Lower lobe of right lung (tissue), 2 donors: ENCODE measurements around the gene TMEM240. TPM values are rescaled to one million over a fixed set of nuclear protein-coding genes. Genes with fewer than 3 reads are reported as not detected.

Experiments used
- ATAC-seq, 2 donors: fragments of 200-7000 bp; cut with Tn5 transposase; one replicate each; pipeline ENCODE4 v1.9.1; 2020 to 2022; ENCODE audit warnings: mild to moderate bottlenecking in 2 of 2, moderate library complexity in 2 of 2
- DNase-seq: peaks from one replicate; pipeline ENCODE4 v3.0.0-alpha.2; 2020
- H3K27ac ChIP-seq: fragments of 200-600 bp; one replicate; pipeline ENCODE4 v1.8.0; 2022
- H3K27me3 ChIP-seq: fragments of 200-600 bp; one replicate; pipeline ENCODE4 v1.8.0; 2022; ENCODE audit warnings: low read depth
- H3K36me3 ChIP-seq: fragments of 200-600 bp; one replicate; pipeline ENCODE4 v1.8.0; 2022; ENCODE audit warnings: mild to moderate bottlenecking
- H3K4me1 ChIP-seq: fragments of 200-600 bp; one replicate; pipeline ENCODE4 v1.8.0; 2022
- H3K4me3 ChIP-seq: fragments of 200-600 bp; one replicate; pipeline ENCODE4 v1.8.0; 2022; ENCODE audit warnings: mild to moderate bottlenecking
- H3K9me3 ChIP-seq: fragments of 200-600 bp; one replicate; pipeline ENCODE4 v1.8.0; 2022
- intact Hi-C: fragments of 100-400 bp; cut with DNase I; formaldehyde crosslinking; loops from one replicate; pipeline ENCODE4 v1.11.0; 2022
- total RNA-seq: library from RNA; stranded (reverse); fragmentation: NEBNext Ultra II Directional; extraction: Animal tissue kit (Norgen Biotek cat#: 25700); gene quantifications from one replicate; pipeline ENCODE4 v1.2.1, GENCODE V29; 2021
- TF ChIP-seq, protein P1 (sequence below): fragments of 200-600 bp; IDR thresholded peaks from one replicate; pipeline ENCODE4 v1.8.0; 2022; ENCODE audit warnings: antibody characterized with exemption, mild to moderate bottlenecking
- donor health status: DM: no; HTN: yes; CAD: no; lungs with severe emphysema.

The TMEM240 gene
- total RNA-seq, 1 donor from 2014 or later, result 3.9 TPM

GRCh38 chr1:1537626-1538250 is 2.7 kb downstream of the TMEM240 start:
- TF ChIP-seq, protein P1, sequence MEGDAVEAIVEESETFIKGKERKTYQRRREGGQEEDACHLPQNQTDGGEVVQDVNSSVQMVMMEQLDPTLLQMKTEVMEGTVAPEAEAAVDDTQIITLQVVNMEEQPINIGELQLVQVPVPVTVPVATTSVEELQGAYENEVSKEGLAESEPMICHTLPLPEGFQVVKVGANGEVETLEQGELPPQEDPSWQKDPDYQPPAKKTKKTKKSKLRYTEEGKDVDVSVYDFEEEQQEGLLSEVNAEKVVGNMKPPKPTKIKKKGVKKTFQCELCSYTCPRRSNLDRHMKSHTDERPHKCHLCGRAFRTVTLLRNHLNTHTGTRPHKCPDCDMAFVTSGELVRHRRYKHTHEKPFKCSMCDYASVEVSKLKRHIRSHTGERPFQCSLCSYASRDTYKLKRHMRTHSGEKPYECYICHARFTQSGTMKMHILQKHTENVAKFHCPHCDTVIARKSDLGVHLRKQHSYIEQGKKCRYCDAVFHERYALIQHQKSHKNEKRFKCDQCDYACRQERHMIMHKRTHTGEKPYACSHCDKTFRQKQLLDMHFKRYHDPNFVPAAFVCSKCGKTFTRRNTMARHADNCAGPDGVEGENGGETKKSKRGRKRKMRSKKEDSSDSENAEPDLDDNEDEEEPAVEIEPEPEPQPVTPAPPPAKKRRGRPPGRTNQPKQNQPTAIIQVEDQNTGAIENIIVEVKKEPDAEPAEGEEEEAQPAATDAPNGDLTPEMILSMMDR, result no peak
- Histone ChIP-seq H3K4me3 (no peak overlapping the region), H3K27ac (no peak overlapping the region), H3K9me3 (no peaks in the 10 kb centered on the region), H3K36me3 (peaks cover 21% of the 10 kb centered on the region), H3K4me1 (peaks cover 21% of the 10 kb centered on the region), H3K27me3 (no peaks in the 10 kb centered on the region)
- DNase-seq (no peak), ATAC-seq (no peak)
- intact Hi-C loops, result no loop called here

DNA sequence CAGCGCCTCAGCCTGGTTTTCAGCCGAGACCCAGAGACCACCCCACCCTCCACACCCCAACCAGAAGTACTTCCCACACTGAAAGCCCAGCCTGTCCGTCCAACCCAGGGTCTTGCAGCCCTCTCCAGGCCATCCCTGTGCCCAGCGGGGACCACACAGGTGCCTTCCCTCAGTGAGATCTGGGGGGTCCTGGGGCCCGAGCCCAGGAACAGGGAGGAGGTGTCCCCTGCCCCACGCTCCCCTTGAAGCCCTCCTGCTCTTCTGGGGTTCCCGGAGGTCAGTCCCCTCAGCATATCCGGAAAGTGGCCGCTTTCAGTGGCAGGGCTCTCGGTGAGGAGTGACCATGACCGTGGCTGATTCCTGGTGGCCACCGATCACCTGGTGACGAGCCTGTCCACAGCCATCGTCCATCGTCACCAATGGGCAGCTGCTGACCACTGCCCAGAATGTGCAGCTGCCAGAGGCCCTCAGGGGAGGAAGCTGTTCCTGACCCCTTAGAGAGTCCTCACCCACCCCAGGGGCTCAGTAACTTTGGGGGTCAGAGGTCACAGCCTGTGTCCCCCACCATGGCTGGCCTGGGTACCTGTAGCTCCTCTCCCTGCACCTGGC is 3.4 kb downstream of the TMEM240 start:
- ATAC-seq (no peak), DNase-seq (no peak)
- H3K9me3 ChIP-seq, result peaks cover 5% of the 10 kb centered on the region
- TF ChIP-seq, protein P1, result no peak
- H3K27ac ChIP-seq, result no peak overlapping the region
- no peaks in the 10 kb centered on the region for H3K27me3 ChIP-seq
- peaks cover 14% of the 10 kb centered on the region for H3K36me3 ChIP-seq
- intact Hi-C loops, result no loop called here
- peaks cover 21% of the 10 kb centered on the region for H3K4me1 ChIP-seq
- H3K4me3 ChIP-seq, result no peak overlapping the region

DNA sequence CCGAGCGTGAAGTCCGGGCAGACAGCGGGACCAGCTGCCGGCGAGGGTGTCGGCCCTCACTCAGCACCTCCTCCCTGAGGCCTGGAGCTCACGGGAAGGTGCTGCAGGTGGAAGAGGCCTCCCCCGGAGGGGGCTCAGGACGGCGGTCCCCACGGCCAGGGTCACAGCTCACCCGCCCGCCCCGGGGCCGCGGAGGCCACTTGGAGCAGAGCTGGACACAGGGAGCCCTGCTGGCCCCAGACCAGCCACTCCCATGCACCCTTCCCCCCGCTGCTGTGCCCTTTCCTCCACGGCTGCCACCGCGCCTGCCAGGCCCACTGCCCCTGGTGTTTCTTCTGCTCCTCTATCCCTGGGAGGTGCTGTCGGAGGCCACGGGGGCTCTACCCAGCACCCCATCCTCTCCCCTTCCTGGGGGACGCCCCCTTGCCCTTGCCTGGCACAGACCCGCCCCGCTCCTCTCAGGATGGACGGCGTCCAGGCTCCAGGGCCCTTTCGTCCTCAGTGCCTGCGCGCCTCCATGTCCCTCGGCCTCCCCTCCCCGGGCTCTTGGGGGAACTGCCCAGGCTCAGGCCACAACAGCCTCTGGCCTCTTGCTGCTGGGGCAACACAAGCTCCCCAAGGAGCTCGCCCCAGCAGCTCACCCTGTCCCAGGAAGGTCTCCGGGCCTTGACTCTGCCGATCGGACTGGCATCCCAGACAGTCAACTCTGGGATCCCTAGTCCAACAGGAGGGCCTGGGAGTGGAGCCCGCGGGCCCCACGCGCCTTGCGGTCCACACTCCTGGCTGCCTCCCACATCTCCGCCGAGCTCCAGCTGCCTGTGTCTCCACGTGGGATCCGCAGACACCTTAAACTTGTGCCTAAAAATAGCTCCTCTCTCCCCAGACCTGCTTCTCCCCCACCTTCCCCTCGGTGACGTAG is 4.1 kb downstream of the TMEM240 start:
- TF ChIP-seq, protein P1, result no peak
- no peak overlapping the region for H3K4me3 ChIP-seq
- no peak for ATAC-seq
- no peak for DNase-seq
- no peaks in the 10 kb centered on the region for H3K27me3 ChIP-seq
- intact Hi-C loops, result no loop called here
- no peak overlapping the region for H3K27ac ChIP-seq
- H3K9me3 ChIP-seq, result peaks cover 12% of the 10 kb centered on the region
- peaks cover 6% of the 10 kb centered on the region for H3K36me3 ChIP-seq
- H3K4me1 ChIP-seq, result peaks cover 19% of the 10 kb centered on the region

GRCh38 chr1:1535201-1536018 is 5.0 kb downstream of the TMEM240 start:
- no peak overlapping the region for H3K27ac ChIP-seq
- TF ChIP-seq, protein P1, result no peak
- H3K36me3 ChIP-seq, result peaks cover 5% of the 10 kb centered on the region
- H3K4me1 ChIP-seq, result peaks cover 11% of the 10 kb centered on the region
- DNase-seq (no peak), ATAC-seq (no peak)
- intact Hi-C loops, result no loop called here
- H3K4me3 ChIP-seq, result no peak overlapping the region
- H3K9me3 ChIP-seq, result peaks cover 14% of the 10 kb centered on the region
- no peaks in the 10 kb centered on the region for H3K27me3 ChIP-seq
